H1 (cell line): ENCODE measurements around the gene PLCL1.
"Not testable (repeated sequence)": the region's sequence is repeated elsewhere in the genome, so short reads cannot be mapped to it uniquely, and the experiment has no call there.

Experiments used
- BACH1 ChIP-seq: IDR thresholded peaks from 2 replicates; pipeline ENCODE4 v1.6.1; 2012; ENCODE audit warnings: low read length, improper control_type of control experiment
- TF ChIP-seq, protein P1 (sequence below), 3 experiments: IDR thresholded peaks; 1 replicate in 2 of 3; 2 replicates in 1 of 3; pipeline versions ENCODE4 v1.5.1 to v1.6.1; 2011; ENCODE audit warnings: low read length in 3 of 3, mild to moderate bottlenecking in 3 of 3, inconsistent platforms in 2 of 3, low read depth in 1 of 3, moderate library complexity in 1 of 3; ENCODE audit not compliant: insufficient read depth in 1 of 3; ENCODE audit errors: control extremely low read depth in 1 of 3

DNA sequence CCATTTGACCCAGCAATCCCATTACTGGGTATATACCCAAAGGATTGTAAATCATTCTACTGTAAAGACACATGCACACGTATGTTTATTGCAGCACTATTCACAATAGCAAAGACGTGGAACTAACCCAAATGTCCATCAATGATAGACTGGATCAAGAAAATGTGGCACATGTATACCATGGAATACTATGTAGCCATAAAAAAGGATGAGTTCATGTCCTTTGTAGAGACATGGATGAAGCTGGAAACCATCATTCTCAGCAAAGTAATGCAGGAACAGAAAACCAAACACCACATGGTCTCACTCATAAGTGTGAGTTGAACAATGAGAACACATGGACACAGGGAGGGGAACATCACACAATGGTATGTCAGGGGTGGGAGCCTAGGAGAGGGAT, 30.4 kb downstream of the PLCL1 start:
- TF ChIP-seq BACH1, result not testable (repeated sequence)
- TF ChIP-seq, protein P1, sequence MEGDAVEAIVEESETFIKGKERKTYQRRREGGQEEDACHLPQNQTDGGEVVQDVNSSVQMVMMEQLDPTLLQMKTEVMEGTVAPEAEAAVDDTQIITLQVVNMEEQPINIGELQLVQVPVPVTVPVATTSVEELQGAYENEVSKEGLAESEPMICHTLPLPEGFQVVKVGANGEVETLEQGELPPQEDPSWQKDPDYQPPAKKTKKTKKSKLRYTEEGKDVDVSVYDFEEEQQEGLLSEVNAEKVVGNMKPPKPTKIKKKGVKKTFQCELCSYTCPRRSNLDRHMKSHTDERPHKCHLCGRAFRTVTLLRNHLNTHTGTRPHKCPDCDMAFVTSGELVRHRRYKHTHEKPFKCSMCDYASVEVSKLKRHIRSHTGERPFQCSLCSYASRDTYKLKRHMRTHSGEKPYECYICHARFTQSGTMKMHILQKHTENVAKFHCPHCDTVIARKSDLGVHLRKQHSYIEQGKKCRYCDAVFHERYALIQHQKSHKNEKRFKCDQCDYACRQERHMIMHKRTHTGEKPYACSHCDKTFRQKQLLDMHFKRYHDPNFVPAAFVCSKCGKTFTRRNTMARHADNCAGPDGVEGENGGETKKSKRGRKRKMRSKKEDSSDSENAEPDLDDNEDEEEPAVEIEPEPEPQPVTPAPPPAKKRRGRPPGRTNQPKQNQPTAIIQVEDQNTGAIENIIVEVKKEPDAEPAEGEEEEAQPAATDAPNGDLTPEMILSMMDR (IDR thresholded peaks at IDR 0.05; ENCODE audit: control extremely low read depth in 1 of 3, insufficient read depth in 1 of 3, low read depth in 1 of 3, low read length in 3 of 3), result not testable (repeated sequence)
